Measurements from ENCODE around the gene KHK.

The KHK gene

GRCh38 chr2:27070653-27071276 lies 15.8 kb upstream of the KHK start:
- TF ChIP-seq TCF12 (IDR thresholded peaks at IDR 0.05; ENCODE audit: low read depth) (no peak), REST (IDR thresholded peaks at IDR 0.05; ENCODE audit: low read depth) (no peak), ZBTB7A (IDR thresholded peaks at IDR 0.05; ENCODE audit: low read depth) (no peak), USF1 (IDR thresholded peaks at IDR 0.05) (no peak), FOXM1 (IDR thresholded peaks at IDR 0.05; ENCODE audit: borderline replicate concordance, low read depth) (no peak), EP300 (IDR thresholded peaks at IDR 0.05; ENCODE audit: borderline replicate concordance) (no peak), TAF1 (IDR thresholded peaks at IDR 0.05; ENCODE audit: low read depth) (no peak), EGR1 (IDR thresholded peaks at IDR 0.05) (no peak), MAX (IDR thresholded peaks at IDR 0.05) (no peak), RAD21 (IDR thresholded peaks at IDR 0.05; ENCODE audit: low read depth) (no peak), CREB1 (IDR thresholded peaks at IDR 0.05; ENCODE audit: low read depth) (no peak)

- TF ChIP-seq EGR1 (IDR thresholded peaks at IDR 0.05) = no peak
- peak; percentile 68 for TF ChIP-seq CREB1 (IDR thresholded peaks at IDR 0.05; ENCODE audit: low read depth)
- TF ChIP-seq FOXM1 (IDR thresholded peaks at IDR 0.05; ENCODE audit: borderline replicate concordance, low read depth) = no peak
- no peak for TF ChIP-seq ZBTB7A (IDR thresholded peaks at IDR 0.05; ENCODE audit: low read depth)
- TF ChIP-seq REST (IDR thresholded peaks at IDR 0.05; ENCODE audit: low read depth) = no peak
- TF ChIP-seq EP300 (IDR thresholded peaks at IDR 0.05; ENCODE audit: borderline replicate concordance) = no peak
- no peak for TF ChIP-seq TEAD4 (IDR thresholded peaks at IDR 0.05)
- TF ChIP-seq NFIC (IDR thresholded peaks at IDR 0.05) = no peak
- peak; percentile 71 for TF ChIP-seq TCF12 (IDR thresholded peaks at IDR 0.05; ENCODE audit: low read depth)
- TF ChIP-seq TAF1 (IDR thresholded peaks at IDR 0.05; ENCODE audit: low read depth) = peak; percentile 87
- 0 out of 2 replicates have a peak, but pooled peaks have one; percentile 17 for TF ChIP-seq USF1 (IDR thresholded peaks at IDR 0.05)
- TF ChIP-seq RAD21 (IDR thresholded peaks at IDR 0.05; ENCODE audit: low read depth) = no peak
- TF ChIP-seq MAX (IDR thresholded peaks at IDR 0.05) = peak; percentile 64
- TF ChIP-seq YY1 (IDR thresholded peaks at IDR 0.05; ENCODE audit: low read depth) = peak; percentile 62; the same call in 1 of the 2 replicates
- TF ChIP-seq CEBPB (IDR thresholded peaks at IDR 0.05) = no peak
Observed at GRCh38 chr2:27071277-27071989, 15.1 kb upstream of the KHK start, which contains the start of gene OST4. Gene OST4 (minus strand): TSS chr2:27071654.

- TF ChIP-seq ZBTB7A (IDR thresholded peaks at IDR 0.05; ENCODE audit: low read depth) (peak; percentile 69; the same call in 1 of the 2 replicates), TCF12 (IDR thresholded peaks at IDR 0.05; ENCODE audit: low read depth) (no peak)
Observed at GRCh38 chr2:27071990-27072830, 14.4 kb upstream of the KHK start.

GRCh38 chr2:27072920-27073319 lies 13.7 kb upstream of the KHK start:
- TF ChIP-seq MAX (IDR thresholded peaks at IDR 0.05) (no peak), TCF12 (IDR thresholded peaks at IDR 0.05; ENCODE audit: low read depth) (no peak), FOXM1 (IDR thresholded peaks at IDR 0.05; ENCODE audit: borderline replicate concordance, low read depth) (no peak), TAF1 (IDR thresholded peaks at IDR 0.05; ENCODE audit: low read depth) (no peak), ZBTB7A (IDR thresholded peaks at IDR 0.05; ENCODE audit: low read depth) (no peak), NFIC (IDR thresholded peaks at IDR 0.05) (no peak), RAD21 (IDR thresholded peaks at IDR 0.05; ENCODE audit: low read depth) (no peak), TEAD4 (IDR thresholded peaks at IDR 0.05) (no peak), REST (IDR thresholded peaks at IDR 0.05; ENCODE audit: low read depth) (no peak), CEBPB (IDR thresholded peaks at IDR 0.05) (no peak), USF1 (IDR thresholded peaks at IDR 0.05) (no peak)
